GM21381 (cell line): ENCODE results near the gene PAGE5.

Experiments used
- ATAC-seq: cut with Tn5 transposase; IDR thresholded peaks from one replicate; pipeline ENCODE4 v1.9.1; 2021; ENCODE audit warnings: mild to moderate bottlenecking, moderate library complexity; ENCODE audit not compliant: unreplicated experiment

The PAGE5 gene

GRCh38 chrX:55220119-55220794 is at the start of gene PAGE5:
PAGE5 (plus strand) TSS chrX:55220346; CDS start chrX:55221383, 1,037 bp downstream.
- ATAC-seq, result no peak

GRCh38 chrX:55187281-55187680 is 32.9 kb upstream of the PAGE5 start:
- ATAC-seq, result no peak

GRCh38 chrX:55196688-55197087 is 23.5 kb upstream of the PAGE5 start:
- no peak for ATAC-seq

- ATAC-seq, result no peak
Observed at GRCh38 chrX:55201930-55202579, 18.1 kb upstream of the PAGE5 start.

- ATAC-seq, result no peak
Observed at GRCh38 chrX:55206162-55206941, 13.8 kb upstream of the PAGE5 start.

GRCh38 chrX:55210931-55211677 is 9.0 kb upstream of the PAGE5 start:
- no peak for ATAC-seq

- no peak for ATAC-seq
Observed at GRCh38 chrX:55213381-55213780, 6.8 kb upstream of the PAGE5 start.

- no peak for ATAC-seq
Observed at GRCh38 chrX:55240788-55241340, 20.7 kb downstream of the PAGE5 start.

GRCh38 chrX:55253528-55253927 is 33.4 kb downstream of the PAGE5 start:
- no peak for ATAC-seq

GRCh38 chrX:55260806-55261205 is 40.7 kb downstream of the PAGE5 start:
- ATAC-seq, result no peak

- no peak for ATAC-seq
Observed at GRCh38 chrX:55264816-55265215, 44.7 kb downstream of the PAGE5 start, which contains the start of gene PAGE3. PAGE3 (minus strand) TSS chrX:55264916; CDS start chrX:55263903, 1,013 bp downstream.
